ENCODE data around the gene RHBDD2. TPM values are rescaled to one million over a fixed set of nuclear protein-coding genes. Genes with fewer than 3 reads are reported as not detected.
"Not testable (repeated sequence)": the region's sequence is repeated elsewhere in the genome, so short reads cannot be mapped to it uniquely, and the experiment has no call there.

RHBDD2 gene
- polyA plus RNA-seq, 1 experiment, result 34.9 TPM

DNA sequence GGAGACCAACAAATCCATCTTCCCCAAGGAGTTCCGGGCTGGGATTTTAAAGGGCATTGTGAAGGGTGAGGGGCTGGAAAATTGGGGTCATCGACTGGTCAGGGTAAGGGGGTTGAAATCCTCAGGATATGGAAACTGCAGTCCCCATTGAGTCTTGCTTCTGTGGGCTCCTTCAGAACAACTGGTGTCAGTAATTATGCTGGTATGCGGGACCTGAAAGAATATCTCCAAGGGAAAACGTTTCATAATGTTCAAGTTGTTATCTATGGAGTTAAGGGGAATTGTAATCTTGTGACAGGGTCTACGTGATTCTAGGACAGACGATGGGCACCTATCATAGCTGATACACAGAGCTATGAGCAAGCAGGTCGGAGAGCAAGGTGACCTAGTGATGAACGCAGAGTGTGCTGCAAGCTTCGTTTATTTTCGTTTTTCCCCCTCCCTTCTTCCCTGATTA lies 494 bp upstream of the RHBDD2 start:
- Histone ChIP-seq H3K9me3 (ENCODE audit: control insufficient read depth, insufficient read depth, low read length) (no peaks in the 10 kb centered on the region; the same call in 1 of the 2 replicates), H3K27ac (ENCODE audit: low read depth, low read length) (peak overlapping the region; percentile 61), H3K4me3 (ENCODE audit: low read depth, low read length) (peak overlapping the region; percentile 54), H3K27me3 (ENCODE audit: control insufficient read depth, insufficient read depth, low read length) (no peaks in the 10 kb centered on the region)
- ChIA-PET POLR2A (interaction anchor here (0.6 to 1.0 kb wide), 3 partner anchors 12 to 292 kb away, joined by 3 to 5 read pairs (median 3); no protein-coding TSS in a partner anchor), CTCF (interaction anchor here (0.6 to 1.7 kb wide), 5 partner anchors 12 to 413 kb away, joined by 3 to 7 read pairs (median 5); no protein-coding TSS in a partner anchor)
- TF ChIP-seq, protein P1, sequence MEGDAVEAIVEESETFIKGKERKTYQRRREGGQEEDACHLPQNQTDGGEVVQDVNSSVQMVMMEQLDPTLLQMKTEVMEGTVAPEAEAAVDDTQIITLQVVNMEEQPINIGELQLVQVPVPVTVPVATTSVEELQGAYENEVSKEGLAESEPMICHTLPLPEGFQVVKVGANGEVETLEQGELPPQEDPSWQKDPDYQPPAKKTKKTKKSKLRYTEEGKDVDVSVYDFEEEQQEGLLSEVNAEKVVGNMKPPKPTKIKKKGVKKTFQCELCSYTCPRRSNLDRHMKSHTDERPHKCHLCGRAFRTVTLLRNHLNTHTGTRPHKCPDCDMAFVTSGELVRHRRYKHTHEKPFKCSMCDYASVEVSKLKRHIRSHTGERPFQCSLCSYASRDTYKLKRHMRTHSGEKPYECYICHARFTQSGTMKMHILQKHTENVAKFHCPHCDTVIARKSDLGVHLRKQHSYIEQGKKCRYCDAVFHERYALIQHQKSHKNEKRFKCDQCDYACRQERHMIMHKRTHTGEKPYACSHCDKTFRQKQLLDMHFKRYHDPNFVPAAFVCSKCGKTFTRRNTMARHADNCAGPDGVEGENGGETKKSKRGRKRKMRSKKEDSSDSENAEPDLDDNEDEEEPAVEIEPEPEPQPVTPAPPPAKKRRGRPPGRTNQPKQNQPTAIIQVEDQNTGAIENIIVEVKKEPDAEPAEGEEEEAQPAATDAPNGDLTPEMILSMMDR (IDR thresholded peaks at IDR 0.05; ENCODE audit: low read depth, low read length), result no peak
- no peak for DNase-seq (ENCODE audit: low read depth, low spot score)

DNA sequence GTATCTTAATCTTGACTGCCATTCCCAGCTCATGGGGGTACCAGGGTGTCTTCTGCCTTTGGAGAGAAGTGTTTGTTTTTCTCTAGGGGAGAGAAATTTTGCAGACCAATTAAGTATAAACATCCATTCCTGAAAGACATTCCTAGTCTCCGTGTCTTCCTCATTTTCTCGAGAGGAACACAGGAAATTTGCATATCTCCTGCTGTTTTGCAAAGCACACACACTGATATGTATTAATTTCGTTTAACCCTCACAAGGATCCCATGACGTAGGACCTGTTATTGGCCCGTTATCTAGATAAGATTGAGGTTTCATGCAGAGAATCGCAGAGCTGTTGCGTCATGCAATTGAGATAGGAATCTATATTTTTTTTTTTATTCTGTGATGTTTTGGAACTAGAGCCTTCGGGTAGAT lies 944 bp downstream of the RHBDD2 start:
- H3K27ac ChIP-seq (ENCODE audit: low read depth, low read length), result no peak overlapping the region
- TF ChIP-seq, protein P1 (IDR thresholded peaks at IDR 0.05; ENCODE audit: low read depth, low read length), result no peak
- no peaks in the 10 kb centered on the region; the same call in 1 of the 2 replicates for H3K9me3 ChIP-seq (ENCODE audit: control insufficient read depth, insufficient read depth, low read length)
- ChIA-PET CTCF (no interaction called here), POLR2A (no interaction called here)
- peak overlapping the region; percentile 97 for H3K4me3 ChIP-seq (ENCODE audit: low read depth, low read length)
- DNase-seq (ENCODE audit: low read depth, low spot score), result no peak
- H3K27me3 ChIP-seq (ENCODE audit: control insufficient read depth, insufficient read depth, low read length), result no peaks in the 10 kb centered on the region

DNA sequence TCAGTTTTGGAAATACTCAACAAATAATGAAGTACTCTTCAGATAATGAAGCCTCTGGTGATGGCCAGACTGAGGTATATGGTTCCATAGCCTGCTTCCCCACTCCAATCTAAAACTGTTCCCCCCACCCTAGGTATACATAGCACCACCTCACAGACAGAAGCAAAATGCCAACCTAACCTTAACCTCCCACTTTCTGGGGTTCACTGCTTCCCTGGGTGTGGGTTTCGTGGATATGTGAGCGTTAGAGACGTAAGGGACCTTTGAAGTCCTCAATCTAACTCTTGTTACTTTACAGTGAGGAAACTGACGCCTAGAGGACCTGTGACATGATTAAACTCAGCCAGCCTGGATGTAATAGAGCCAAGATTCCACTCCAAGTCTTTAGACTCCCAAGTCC lies 1.4 kb downstream of the RHBDD2 start:
- DNase-seq (ENCODE audit: low read depth, low spot score), result no peak
- TF ChIP-seq, protein P1 (IDR thresholded peaks at IDR 0.05; ENCODE audit: low read depth, low read length), result no peak
- H3K27me3 ChIP-seq (ENCODE audit: control insufficient read depth, insufficient read depth, low read length), result no peaks in the 10 kb centered on the region
- ChIA-PET CTCF (no interaction called here), POLR2A (no interaction called here)
- no peaks in the 10 kb centered on the region; the same call in 1 of the 2 replicates for H3K9me3 ChIP-seq (ENCODE audit: control insufficient read depth, insufficient read depth, low read length)
- H3K27ac ChIP-seq (ENCODE audit: low read depth, low read length), result no peak overlapping the region
- H3K4me3 ChIP-seq (ENCODE audit: low read depth, low read length), result peak overlapping the region; percentile 97

GRCh38 chr7:75881436-75882095 lies 2.7 kb downstream of the RHBDD2 start:
- POLR2A ChIA-PET, result no interaction called here
- no peaks in the 10 kb centered on the region; the same call in 1 of the 2 replicates for H3K9me3 ChIP-seq (ENCODE audit: control insufficient read depth, insufficient read depth, low read length)
- no peak overlapping the region for H3K4me3 ChIP-seq (ENCODE audit: low read depth, low read length)
- no peaks in the 10 kb centered on the region for H3K27me3 ChIP-seq (ENCODE audit: control insufficient read depth, insufficient read depth, low read length)
- DNase-seq (ENCODE audit: low read depth, low spot score), result no peak
- CTCF ChIA-PET, result no interaction called here
- TF ChIP-seq, protein P1 (IDR thresholded peaks at IDR 0.05; ENCODE audit: low read depth, low read length), result no peak
- no peak overlapping the region for H3K27ac ChIP-seq (ENCODE audit: low read depth, low read length)

- CTCF ChIA-PET; H3K9me3 ChIP-seq (ENCODE audit: control insufficient read depth, insufficient read depth, low read length); DNase-seq (ENCODE audit: low read depth, low spot score); H3K27me3 ChIP-seq (ENCODE audit: control insufficient read depth, insufficient read depth, low read length); POLR2A ChIA-PET; H3K4me3 ChIP-seq (ENCODE audit: low read depth, low read length); H3K27ac ChIP-seq (ENCODE audit: low read depth, low read length): not testable (repeated sequence)
Measured at GRCh38 chr7:75883265-75883824, 4.5 kb downstream of the RHBDD2 start.

All from AG04450 (cell line).